Left cardiac atrium (tissue), 4 donors: ENCODE data around the gene MCOLN2. TPM values are rescaled to one million over a fixed set of nuclear protein-coding genes. Genes with fewer than 3 reads are reported as not detected.
"Not testable (repeated sequence)": the region's sequence is repeated elsewhere in the genome, so short reads cannot be mapped to it uniquely, and the experiment has no call there.

Experiments used
- ATAC-seq, 2 donors: fragments of 200-7000 bp; cut with Tn5 transposase; one replicate each; pipeline ENCODE4 v1.9.1; 2020; ENCODE audit warnings: mild to moderate bottlenecking in 2 of 2, moderate library complexity in 2 of 2
- DNase-seq: peaks from one replicate; pipeline ENCODE4 v3.0.0-alpha.2; 2020
- intact Hi-C, 2 donors: fragments of 100-400 bp; cut with DNase I; formaldehyde crosslinking; loops; one replicate each; pipeline versions ENCODE4 v1.14.1 to v1.15.1; 2022 to 2023
- total RNA-seq, 2 donors: library from RNA; stranded (reverse); fragmentation: NEBNext Ultra II Directional; extraction: Animal tissue kit (Norgen Biotek cat#: 25700); gene quantifications; one replicate each; pipeline ENCODE4 v1.2.1, GENCODE V29; 2021
- donor health status: DM: no; HTN: yes; CAD: no.
- donor health status: DM: no; HTN: yes; CAD: no; lungs with severe emphysema.
- donor health status: DM: yes; HTN: yes; CAD: no.
- donor health status: Dilated cardiomyopathy.

The MCOLN2 gene
- total RNA-seq, 2 donors from 2014 or later = 0.62 to 1.0 TPM

GRCh38 chr1:84916897-84917296 lies 80.0 kb downstream of the MCOLN2 start:
- intact Hi-C loops = no loop called here
- ATAC-seq (no peak), DNase-seq (no peak)

GRCh38 chr1:84913555-84913892 lies 83.4 kb downstream of the MCOLN2 start:
- intact Hi-C loops = no loop called here
- peak; percentile 44 to 96 for ATAC-seq
- DNase-seq = no peak

GRCh38 chr1:84912726-84913554 lies 84.0 kb downstream of the MCOLN2 start:
- intact Hi-C loops = no loop called here
- DNase-seq = no peak
- ATAC-seq = peak in 1 of 2 donors; percentile 47

GRCh38 chr1:84908746-84909464 lies 88.0 kb downstream of the MCOLN2 start:
- ATAC-seq, intact Hi-C loops, DNase-seq: not testable (repeated sequence)

GRCh38 chr1:84907095-84907827 lies 89.7 kb downstream of the MCOLN2 start:
- ATAC-seq (no peak), DNase-seq (no peak)
- intact Hi-C loops = no loop called here

- DNase-seq, ATAC-seq, intact Hi-C loops: not testable (repeated sequence)
Observed at GRCh38 chr1:84902727-84903126, 94.2 kb downstream of the MCOLN2 start.

- DNase-seq (no peak), ATAC-seq (no peak)
- intact Hi-C loops = no loop called here
Observed at GRCh38 chr1:84899969-84900368, 96.9 kb downstream of the MCOLN2 start.

GRCh38 chr1:84896279-84896678 lies 100.6 kb downstream of the MCOLN2 start:
- intact Hi-C loops = no loop called here
- no peak for ATAC-seq
- no peak for DNase-seq

GRCh38 chr1:84892705-84893618 lies 104.0 kb downstream of the MCOLN2 start, which contains the start of gene LPAR3:
TSS of gene LPAR3 (minus strand) at chr1:84893206. CDS start at chr1:84866120, 27,086 bp downstream.
- peak; percentile 89 to 93 for ATAC-seq
- DNase-seq = peak; percentile 53
- intact Hi-C loops = no loop called here

- no peak for ATAC-seq
- intact Hi-C loops = no loop called here
Observed at GRCh38 chr1:84890566-84890965, 106.3 kb downstream of the MCOLN2 start.

GRCh38 chr1:84889437-84889836 lies 107.5 kb downstream of the MCOLN2 start:
- ATAC-seq = no peak
- intact Hi-C loops = loop anchor here in 1 of 2 donors (10.0 kb wide), 1 partner anchor 95 kb away; no protein-coding TSS in a partner anchor
- no peak for DNase-seq

More at GRCh38 chr1:84890566-84890965, 106.3 kb downstream of the MCOLN2 start:
- DNase-seq = no peak

- ATAC-seq (no peak), DNase-seq (no peak)
- intact Hi-C loops = loop anchor here in 1 of 2 donors (10.0 kb wide), 1 partner anchor 94 kb away; no protein-coding TSS in a partner anchor
Observed at GRCh38 chr1:84888753-84889152, 108.2 kb downstream of the MCOLN2 start.

GRCh38 chr1:84887261-84887934 lies 109.5 kb downstream of the MCOLN2 start:
- intact Hi-C loops = loop anchor here in 1 of 2 donors (10.0 kb wide), 1 partner anchor 93 kb away; no protein-coding TSS in a partner anchor
- ATAC-seq (peak in 1 of 2 donors; percentile 52), DNase-seq (no peak)

GRCh38 chr1:84885469-84885868 lies 111.4 kb downstream of the MCOLN2 start:
- intact Hi-C loops = loop anchor here in 1 of 2 donors (10.0 kb wide), 1 partner anchor 91 kb away; no protein-coding TSS in a partner anchor
- ATAC-seq = peak in 1 of 2 donors; percentile 66

GRCh38 chr1:84884671-84885389 lies 112.1 kb downstream of the MCOLN2 start:
- ATAC-seq (peak; percentile 52 to 60), DNase-seq (no peak)
- intact Hi-C loops = loop anchor here in 1 of 2 donors (10.0 kb wide), 1 partner anchor 90 kb away; no protein-coding TSS in a partner anchor

More at GRCh38 chr1:84885469-84885868, 111.4 kb downstream of the MCOLN2 start:
- no peak for DNase-seq

- ATAC-seq = no peak
- intact Hi-C loops = loop anchor here in 1 of 2 donors (10.0 kb wide), 1 partner anchor 88 kb away; no protein-coding TSS in a partner anchor
- DNase-seq = no peak
Observed at GRCh38 chr1:84883286-84883685, 113.6 kb downstream of the MCOLN2 start.

- intact Hi-C loops = no loop called here
- no peak for ATAC-seq
- no peak for DNase-seq
Observed at GRCh38 chr1:84877592-84877991, 119.3 kb downstream of the MCOLN2 start.
